CD4-positive, alpha-beta T cell treated with Interleukin-21 for 1 hour (primary cell): Measurements from ENCODE around the gene KAZALD1.

Source experiments
- DNase-seq: peaks from one replicate; pipeline ENCODE4 v3.0.0-alpha.2; 2020

Gene KAZALD1

GRCh38 chr10:101095550-101096213, 33.9 kb downstream of the KAZALD1 start:
- peak; percentile 70 for DNase-seq

GRCh38 chr10:101096378-101096777, 34.6 kb downstream of the KAZALD1 start:
- DNase-seq = no peak

- DNase-seq = no peak
Measured at GRCh38 chr10:101097881-101098280, 36.1 kb downstream of the KAZALD1 start.

- DNase-seq = no peak
Measured at GRCh38 chr10:101099901-101100300, 38.1 kb downstream of the KAZALD1 start.

GRCh38 chr10:101101372-101101881, 39.6 kb downstream of the KAZALD1 start:
- DNase-seq = no peak

- DNase-seq = no peak
Measured at GRCh38 chr10:101103430-101103829, 41.6 kb downstream of the KAZALD1 start.

GRCh38 chr10:101106351-101106750, 44.6 kb downstream of the KAZALD1 start:
- no peak for DNase-seq

- no peak for DNase-seq
Measured at GRCh38 chr10:101107771-101108170, 46.0 kb downstream of the KAZALD1 start.

- DNase-seq = no peak
Measured at GRCh38 chr10:101110856-101111523, 49.2 kb downstream of the KAZALD1 start.

- DNase-seq = no peak
Measured at GRCh38 chr10:101111547-101111946, 49.8 kb downstream of the KAZALD1 start.

GRCh38 chr10:101112799-101113594, 51.2 kb downstream of the KAZALD1 start:
- DNase-seq = no peak

- no peak for DNase-seq
Measured at GRCh38 chr10:101113890-101114403, 52.2 kb downstream of the KAZALD1 start.

GRCh38 chr10:101114646-101115045, 52.9 kb downstream of the KAZALD1 start:
- DNase-seq = no peak
